NK-92 (cell line): ENCODE measurements around the gene CAPN13.

ENCODE experiments used
- DNase-seq: peaks from one replicate; lab custom pipeline; 2025; ENCODE audit not compliant: unreplicated experiment; lab: John Stamatoyannopoulos, UW

CAPN13 gene

GRCh38 chr2:30730736-30731647 lies 76.3 kb downstream of the CAPN13 start:
- no peak for DNase-seq

- DNase-seq, result no peak
These were observed 78.2 kb downstream of the CAPN13 start for GRCh38 chr2:30729031-30729430.

DNA sequence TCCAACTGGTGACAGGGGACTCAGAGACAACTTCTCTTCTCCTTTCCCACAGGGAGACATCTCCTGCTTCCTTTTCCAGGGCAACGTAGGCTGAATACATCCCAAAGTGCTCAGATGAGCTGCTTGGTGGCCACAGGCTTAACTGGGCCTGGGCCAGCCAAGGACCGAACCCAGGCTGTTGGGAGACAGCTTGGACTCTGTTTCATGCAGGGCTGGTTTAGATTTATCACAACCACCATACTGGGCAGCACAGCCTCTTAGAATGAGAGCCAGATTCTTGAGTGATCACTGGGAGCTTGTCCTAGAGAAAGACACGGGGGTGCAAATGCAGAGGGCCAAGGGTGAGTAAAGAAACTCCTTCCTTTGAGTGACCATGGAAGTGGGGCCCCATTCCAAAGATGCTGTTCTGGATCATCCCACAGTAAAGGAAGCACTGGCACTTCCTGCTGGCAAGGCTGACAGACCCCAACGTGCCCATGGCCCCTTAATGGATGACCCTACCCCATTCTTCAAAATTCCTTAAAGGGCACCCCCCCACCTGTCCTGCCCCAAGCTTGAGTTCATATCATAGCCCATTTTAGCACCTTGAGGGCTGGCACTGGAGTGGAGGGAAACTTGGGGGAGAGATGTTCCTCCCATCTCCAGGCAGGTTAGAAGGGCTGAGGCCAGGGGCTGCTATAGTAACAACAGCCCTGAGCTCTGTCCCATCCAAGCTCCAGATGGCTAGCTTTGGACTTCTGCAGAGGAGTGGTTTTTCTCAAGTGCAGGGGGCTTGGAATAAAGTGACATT lies 84.1 kb downstream of the CAPN13 start:
- no peak for DNase-seq

- no peak for DNase-seq
These were observed 85.3 kb downstream of the CAPN13 start for GRCh38 chr2:30721668-30722647.

- no peak for DNase-seq
These were observed 86.0 kb downstream of the CAPN13 start for GRCh38 chr2:30721241-30721640.

DNA sequence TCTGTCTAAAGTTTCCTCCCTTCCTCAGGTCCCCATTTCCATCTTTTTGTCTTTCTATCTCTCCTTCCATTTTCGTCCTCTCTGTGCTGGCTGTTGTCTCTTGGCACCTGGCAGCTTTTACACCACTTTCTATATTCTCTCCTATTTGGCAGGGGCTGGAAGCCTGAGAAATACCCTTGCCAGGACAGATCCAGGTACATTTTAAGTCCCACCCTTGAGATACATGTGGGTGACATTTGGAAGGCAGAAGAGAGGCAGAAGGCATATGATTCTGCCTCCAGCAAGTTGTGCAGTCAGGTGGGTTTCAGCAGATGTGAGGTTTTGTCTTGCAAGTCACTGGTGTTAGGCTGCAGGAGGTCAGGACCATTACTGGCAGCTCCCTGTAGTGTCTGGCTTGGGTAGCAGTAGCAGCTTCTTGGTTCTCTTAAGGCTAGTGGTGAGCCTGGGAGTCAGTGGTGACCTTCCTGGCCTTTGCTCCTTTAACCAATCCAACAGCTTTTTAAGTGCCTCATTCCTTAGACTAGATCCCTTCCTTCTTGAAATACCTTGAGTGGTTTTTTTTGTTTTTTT lies 90.1 kb downstream of the CAPN13 start:
- no peak for DNase-seq

DNA sequence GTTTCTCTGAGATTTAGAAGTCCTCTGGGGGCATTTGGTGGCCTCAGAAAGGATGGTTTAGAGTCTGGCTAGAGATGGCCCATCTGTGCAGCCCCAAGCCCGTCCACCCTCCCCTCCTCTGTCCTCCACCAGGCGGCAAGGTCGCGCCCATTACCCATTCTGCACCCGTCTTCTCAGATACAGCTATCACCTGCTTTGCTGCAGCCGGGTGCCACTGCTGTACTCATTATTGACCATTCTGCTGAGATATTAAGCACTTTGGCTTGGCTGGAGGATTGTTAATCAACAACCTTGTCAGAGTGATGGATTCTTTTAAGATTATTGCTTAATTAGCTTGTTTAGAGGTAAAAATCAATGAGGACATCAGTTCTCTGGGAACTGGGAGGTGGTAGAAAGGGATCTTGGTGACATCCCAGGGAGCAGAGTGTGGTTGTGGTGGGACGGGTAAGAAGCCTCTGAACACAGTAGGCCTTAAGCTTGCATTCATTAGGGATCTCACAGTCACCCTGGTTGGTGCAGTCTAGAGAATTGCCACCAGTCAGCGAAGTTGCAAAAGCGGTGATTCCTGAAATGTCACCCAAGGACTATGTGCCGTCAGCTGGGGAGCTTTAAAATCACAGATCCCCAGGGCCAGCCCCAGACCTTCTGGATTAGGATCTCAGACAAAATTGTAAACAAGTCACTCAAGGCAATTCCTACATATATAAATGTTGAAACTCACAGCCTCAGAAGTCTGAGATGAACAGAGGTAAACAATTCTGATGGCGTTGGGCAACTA lies 90.9 kb downstream of the CAPN13 start:
- no peak for DNase-seq

DNA sequence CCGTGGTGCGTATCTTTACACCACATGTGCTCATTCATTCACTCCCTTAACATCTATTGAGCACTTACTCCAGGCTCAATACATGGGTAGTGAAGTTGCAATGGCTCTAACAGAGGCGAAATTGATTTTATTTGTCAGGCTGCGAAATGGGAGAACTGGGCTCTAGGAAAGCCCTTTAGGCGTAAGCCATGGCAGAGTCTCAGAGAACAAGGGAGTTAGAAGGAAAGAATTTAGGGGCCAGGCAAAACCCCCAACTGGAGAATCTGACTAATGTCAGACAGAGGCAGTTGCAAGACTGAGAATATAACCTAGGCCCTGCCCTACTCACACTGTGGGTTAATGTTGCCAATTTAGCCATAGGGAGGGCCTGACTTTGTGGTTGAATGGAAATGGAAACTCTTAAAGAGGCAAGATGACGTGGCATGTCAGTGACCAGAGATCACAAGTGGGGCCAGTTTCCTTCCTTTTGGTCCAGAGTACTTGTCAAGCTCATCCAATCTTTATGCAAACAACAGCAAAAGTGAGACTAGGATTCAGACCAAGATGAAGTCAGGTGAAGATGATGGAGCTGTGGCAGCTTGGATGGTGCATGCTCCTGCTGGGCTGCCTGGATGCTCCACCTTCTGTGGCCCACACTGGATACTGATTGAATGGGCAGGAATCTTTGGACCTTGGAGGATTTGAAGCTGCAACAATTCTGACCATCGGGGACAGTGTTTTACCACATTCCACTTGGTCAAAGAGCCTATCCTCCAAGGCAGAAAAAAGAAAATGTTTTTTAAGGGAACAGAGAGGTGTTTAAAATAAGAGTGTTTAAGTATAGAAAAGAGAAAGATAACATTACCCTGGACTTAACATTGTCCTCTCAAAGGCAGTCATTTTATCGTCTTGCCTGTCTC lies 92.2 kb downstream of the CAPN13 start:
- DNase-seq, result no peak

- no peak for DNase-seq
These were observed 93.5 kb downstream of the CAPN13 start for GRCh38 chr2:30713698-30714097.

- DNase-seq, result no peak
These were observed 95.6 kb downstream of the CAPN13 start for GRCh38 chr2:30711646-30712085.

- no peak for DNase-seq
These were observed 96.8 kb downstream of the CAPN13 start for GRCh38 chr2:30710461-30710860.

- DNase-seq, result no peak
These were observed 97.2 kb downstream of the CAPN13 start for GRCh38 chr2:30710016-30710415.

GRCh38 chr2:30709516-30709915 lies 97.7 kb downstream of the CAPN13 start:
- DNase-seq, result no peak

- DNase-seq, result no peak
These were observed 98.6 kb downstream of the CAPN13 start for GRCh38 chr2:30708491-30709290.

DNA sequence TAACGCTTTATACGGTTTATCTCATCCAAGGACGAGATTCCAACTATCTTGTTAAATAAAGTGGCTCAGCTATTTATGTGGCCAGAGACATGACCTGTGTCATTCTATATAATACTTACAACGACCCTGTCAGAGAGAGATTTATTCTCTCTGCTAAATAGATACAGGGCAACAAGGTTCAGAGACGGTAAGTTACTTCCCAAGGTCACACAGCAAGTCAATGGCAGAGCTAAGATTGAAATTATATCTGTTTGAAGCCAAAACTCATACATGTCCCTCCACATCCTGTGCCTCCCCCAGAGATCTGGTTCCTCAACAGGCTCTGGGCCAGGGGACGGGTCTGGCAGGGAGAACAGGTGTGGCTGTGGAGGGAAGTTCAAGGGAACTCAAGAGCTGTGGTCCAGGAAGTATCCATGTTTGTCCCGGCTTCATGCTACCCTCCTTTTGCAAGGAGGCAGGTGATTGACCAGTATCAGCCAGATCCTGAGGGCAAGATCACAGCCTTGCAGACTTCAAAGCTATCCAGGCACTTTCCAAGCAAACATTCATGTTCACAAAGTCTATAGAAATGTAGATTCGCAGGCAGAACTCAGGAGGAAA lies 99.8 kb downstream of the CAPN13 start:
- DNase-seq, result no peak

GRCh38 chr2:30706534-30707303 lies 100.5 kb downstream of the CAPN13 start:
- DNase-seq, result no peak
